Ishikawa (cell line): ENCODE measurements around the gene KIFC1.

Experiments used
- CEBPB ChIP-seq: IDR thresholded peaks from 2 replicates; pipeline ENCODE4 v1.6.1; 2012
- CREB1 ChIP-seq: IDR thresholded peaks from 2 replicates; pipeline ENCODE4 v1.6.1; 2012; ENCODE audit warnings: low read depth
- EGR1 ChIP-seq: IDR thresholded peaks from 2 replicates; pipeline ENCODE4 v1.6.1; 2012
- EP300 ChIP-seq: IDR thresholded peaks from 2 replicates; pipeline ENCODE4 v1.6.1; 2012; ENCODE audit warnings: borderline replicate concordance
- FOXM1 ChIP-seq: IDR thresholded peaks from 2 replicates; pipeline ENCODE4 v1.6.1; 2012; ENCODE audit warnings: low read depth, borderline replicate concordance
- NFIC ChIP-seq: IDR thresholded peaks from 2 replicates; pipeline ENCODE4 v1.6.1; 2012
- RAD21 ChIP-seq: IDR thresholded peaks from 2 replicates; pipeline ENCODE4 v1.6.1; 2012; ENCODE audit warnings: low read depth
- TAF1 ChIP-seq: IDR thresholded peaks from 2 replicates; pipeline ENCODE4 v1.6.1; 2012; ENCODE audit warnings: low read depth, mild to moderate bottlenecking
- TCF12 ChIP-seq: IDR thresholded peaks from 2 replicates; pipeline ENCODE4 v1.6.1; 2012; ENCODE audit warnings: low read depth
- TEAD4 ChIP-seq: IDR thresholded peaks from 2 replicates; pipeline ENCODE4 v1.6.1; 2012
- YY1 ChIP-seq: IDR thresholded peaks from 2 replicates; pipeline ENCODE4 v1.6.1; 2012; ENCODE audit warnings: low read depth
- ZBTB7A ChIP-seq: IDR thresholded peaks from 2 replicates; pipeline ENCODE4 v1.6.1; 2012; ENCODE audit warnings: low read depth
- TF ChIP-seq, protein P1 (sequence below): IDR thresholded peaks from 2 replicates; pipeline ENCODE4 v1.6.1; 2012
- TF ChIP-seq, protein P2 (sequence below): IDR thresholded peaks from 2 replicates; pipeline ENCODE4 v1.6.1; 2012
- TF ChIP-seq, protein P3 (sequence below): IDR thresholded peaks from 2 replicates; pipeline ENCODE4 v1.6.1; 2012; ENCODE audit warnings: low read depth, mild to moderate bottlenecking

KIFC1 gene

DNA sequence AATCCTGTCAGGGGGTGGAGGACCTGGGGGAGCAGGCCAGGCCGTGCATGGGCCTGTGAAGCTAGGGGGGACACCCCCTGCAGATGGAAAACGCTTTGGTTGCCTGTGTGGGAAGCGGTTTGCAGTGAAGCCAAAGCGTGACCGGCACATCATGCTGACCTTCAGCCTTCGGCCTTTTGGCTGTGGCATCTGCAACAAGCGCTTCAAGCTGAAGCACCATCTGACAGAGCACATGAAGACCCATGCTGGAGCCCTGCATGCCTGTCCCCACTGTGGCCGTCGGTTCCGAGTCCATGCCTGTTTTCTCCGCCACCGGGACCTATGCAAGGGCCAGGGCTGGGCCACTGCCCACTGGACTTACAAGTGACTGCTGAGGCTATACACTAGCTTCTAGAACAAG lies 64.5 kb downstream of the KIFC1 start:
- TF ChIP-seq EGR1 (no peak), TCF12 (no peak), EP300 (no peak), TAF1 (no peak), ZBTB7A (no peak), TEAD4 (no peak), YY1 (no peak), CREB1 (no peak), FOXM1 (no peak), CEBPB (no peak), NFIC (no peak), RAD21 (no peak)
- TF ChIP-seq, protein P1, sequence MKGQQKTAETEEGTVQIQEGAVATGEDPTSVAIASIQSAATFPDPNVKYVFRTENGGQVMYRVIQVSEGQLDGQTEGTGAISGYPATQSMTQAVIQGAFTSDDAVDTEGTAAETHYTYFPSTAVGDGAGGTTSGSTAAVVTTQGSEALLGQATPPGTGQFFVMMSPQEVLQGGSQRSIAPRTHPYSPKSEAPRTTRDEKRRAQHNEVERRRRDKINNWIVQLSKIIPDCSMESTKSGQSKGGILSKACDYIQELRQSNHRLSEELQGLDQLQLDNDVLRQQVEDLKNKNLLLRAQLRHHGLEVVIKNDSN, result no peak
- TF ChIP-seq, protein P2, sequence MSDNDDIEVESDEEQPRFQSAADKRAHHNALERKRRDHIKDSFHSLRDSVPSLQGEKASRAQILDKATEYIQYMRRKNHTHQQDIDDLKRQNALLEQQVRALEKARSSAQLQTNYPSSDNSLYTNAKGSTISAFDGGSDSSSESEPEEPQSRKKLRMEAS, result no peak
- TF ChIP-seq, protein P3, sequence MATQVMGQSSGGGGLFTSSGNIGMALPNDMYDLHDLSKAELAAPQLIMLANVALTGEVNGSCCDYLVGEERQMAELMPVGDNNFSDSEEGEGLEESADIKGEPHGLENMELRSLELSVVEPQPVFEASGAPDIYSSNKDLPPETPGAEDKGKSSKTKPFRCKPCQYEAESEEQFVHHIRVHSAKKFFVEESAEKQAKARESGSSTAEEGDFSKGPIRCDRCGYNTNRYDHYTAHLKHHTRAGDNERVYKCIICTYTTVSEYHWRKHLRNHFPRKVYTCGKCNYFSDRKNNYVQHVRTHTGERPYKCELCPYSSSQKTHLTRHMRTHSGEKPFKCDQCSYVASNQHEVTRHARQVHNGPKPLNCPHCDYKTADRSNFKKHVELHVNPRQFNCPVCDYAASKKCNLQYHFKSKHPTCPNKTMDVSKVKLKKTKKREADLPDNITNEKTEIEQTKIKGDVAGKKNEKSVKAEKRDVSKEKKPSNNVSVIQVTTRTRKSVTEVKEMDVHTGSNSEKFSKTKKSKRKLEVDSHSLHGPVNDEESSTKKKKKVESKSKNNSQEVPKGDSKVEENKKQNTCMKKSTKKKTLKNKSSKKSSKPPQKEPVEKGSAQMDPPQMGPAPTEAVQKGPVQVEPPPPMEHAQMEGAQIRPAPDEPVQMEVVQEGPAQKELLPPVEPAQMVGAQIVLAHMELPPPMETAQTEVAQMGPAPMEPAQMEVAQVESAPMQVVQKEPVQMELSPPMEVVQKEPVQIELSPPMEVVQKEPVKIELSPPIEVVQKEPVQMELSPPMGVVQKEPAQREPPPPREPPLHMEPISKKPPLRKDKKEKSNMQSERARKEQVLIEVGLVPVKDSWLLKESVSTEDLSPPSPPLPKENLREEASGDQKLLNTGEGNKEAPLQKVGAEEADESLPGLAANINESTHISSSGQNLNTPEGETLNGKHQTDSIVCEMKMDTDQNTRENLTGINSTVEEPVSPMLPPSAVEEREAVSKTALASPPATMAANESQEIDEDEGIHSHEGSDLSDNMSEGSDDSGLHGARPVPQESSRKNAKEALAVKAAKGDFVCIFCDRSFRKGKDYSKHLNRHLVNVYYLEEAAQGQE, result no peak

DNA sequence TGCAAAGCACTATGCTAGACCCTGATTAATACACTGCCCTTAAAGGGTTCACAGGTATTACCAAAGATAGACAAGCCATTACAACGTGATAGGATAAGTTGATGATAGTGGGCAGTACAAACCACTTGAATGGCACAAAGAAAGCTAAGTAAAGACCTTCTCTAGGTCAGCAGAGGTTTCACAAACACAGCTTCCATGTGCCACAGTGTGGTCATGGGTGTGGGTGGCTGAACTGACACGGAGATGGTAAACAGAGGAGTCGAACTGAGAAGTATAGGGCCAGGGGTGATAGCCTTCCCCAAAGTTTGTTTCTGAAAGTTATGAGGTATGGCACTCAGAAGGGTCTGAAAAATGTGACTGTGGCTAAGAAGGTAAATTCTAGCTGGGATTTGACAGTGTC lies 67.1 kb downstream of the KIFC1 start:
- TF ChIP-seq EGR1 (no peak), CEBPB (no peak), NFIC (no peak), CREB1 (no peak), YY1 (no peak), TAF1 (no peak), TCF12 (no peak), TEAD4 (no peak), ZBTB7A (no peak), RAD21 (no peak), FOXM1 (no peak), EP300 (no peak)
- TF ChIP-seq, protein P2, result no peak
- TF ChIP-seq, protein P1, result no peak
- TF ChIP-seq, protein P3, result no peak

DNA sequence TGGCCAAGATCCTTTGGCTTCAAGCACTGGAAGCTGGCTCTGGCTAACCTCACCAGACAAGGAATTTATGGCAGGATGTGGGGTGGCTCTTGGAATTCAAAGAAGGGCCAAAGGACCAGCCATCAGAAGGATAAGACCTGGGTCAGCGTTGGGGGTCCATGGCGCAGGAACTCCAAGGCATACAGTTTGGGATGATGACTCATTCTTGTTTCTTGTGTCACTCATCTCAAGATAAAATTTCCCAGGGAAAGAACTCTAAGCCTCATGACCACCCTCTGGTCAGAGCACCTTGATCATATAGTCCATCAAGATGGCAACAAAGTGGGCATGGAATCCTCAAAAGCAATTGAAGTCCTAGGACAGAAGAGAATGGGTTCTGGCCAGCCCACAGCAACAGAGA lies 67.6 kb downstream of the KIFC1 start:
- TF ChIP-seq CEBPB (no peak), EGR1 (no peak), EP300 (no peak), NFIC (no peak), ZBTB7A (no peak), RAD21 (no peak), CREB1 (no peak), TAF1 (no peak), TCF12 (no peak)
- TF ChIP-seq, protein P1, result no peak
- TF ChIP-seq, protein P3, result no peak
- TF ChIP-seq, protein P2, result no peak
